PFSK-1 (cell line): ENCODE data around the gene PPP1R10.
"Not testable (repeated sequence)": the region's sequence is repeated elsewhere in the genome, so short reads cannot be mapped to it uniquely, and the experiment has no call there.

Experiments used
- FOXP2 ChIP-seq: optimal IDR thresholded peaks from 2 replicates; pipeline ENCODE3; 2011; ENCODE audit warnings: borderline replicate concordance, control low read depth, inconsistent platforms; ENCODE audit not compliant: insufficient read depth; ENCODE audit errors: extremely low read length, extremely low read depth
- POLR2AphosphoS5 ChIP-seq: IDR thresholded peaks from 2 replicates; pipeline ENCODE4 v1.6.1; 2012; ENCODE audit warnings: low read depth, mild to moderate bottlenecking, control low read depth, low read length, moderate library complexity
- SIN3A ChIP-seq: IDR thresholded peaks from 2 replicates; pipeline ENCODE4 v1.6.1; 2012; ENCODE audit warnings: mild to moderate bottlenecking, low read length, moderate library complexity, borderline replicate concordance; ENCODE audit not compliant: insufficient read depth
- TAF1 ChIP-seq: IDR thresholded peaks from 2 replicates; pipeline ENCODE4 v1.6.1; 2012; ENCODE audit warnings: low read length, control low read depth, borderline replicate concordance; ENCODE audit not compliant: insufficient read depth

DNA sequence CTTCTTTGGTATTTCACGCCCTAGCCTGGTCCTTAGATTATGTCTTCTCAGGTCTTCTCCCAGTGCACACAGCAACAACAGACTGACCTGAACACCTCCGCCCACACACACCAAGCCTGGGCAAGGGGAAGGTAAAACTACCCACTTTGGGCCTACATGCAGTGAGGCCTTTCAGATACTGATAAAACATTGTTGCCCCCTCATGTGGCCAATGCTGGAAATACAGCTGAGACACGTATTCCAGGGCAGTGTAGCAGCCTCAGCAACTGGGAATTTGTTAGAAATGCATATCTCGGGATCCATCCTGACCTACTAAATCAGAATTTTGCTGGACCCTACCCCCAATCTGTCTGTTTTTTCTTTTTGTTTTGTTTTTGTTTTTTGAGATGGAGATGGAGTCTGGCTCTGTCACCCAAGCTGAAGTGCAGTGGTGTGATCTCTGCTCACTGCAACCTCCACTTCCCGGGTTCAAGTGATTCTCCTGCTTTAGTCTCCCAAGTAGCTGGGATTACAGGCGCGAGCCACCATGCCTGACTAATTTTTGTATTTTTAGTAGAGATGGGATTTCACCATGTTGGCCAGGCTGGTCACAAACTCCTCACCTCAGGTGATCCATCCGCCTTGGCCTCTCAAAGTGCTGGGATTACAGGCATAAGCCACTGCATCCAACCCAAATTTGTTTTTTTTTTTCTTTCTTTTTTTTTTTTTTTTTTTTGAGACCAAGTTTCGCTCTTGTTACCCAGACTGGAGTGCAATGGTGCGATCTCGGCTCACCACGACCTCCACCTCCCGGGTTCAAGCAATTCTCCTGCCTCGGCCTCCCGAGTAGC lies 19.5 kb downstream of the PPP1R10 start:
- not testable (repeated sequence) for TF ChIP-seq SIN3A, FOXP2, TAF1
- peak; percentile 28; the same call in 1 of the 2 replicates for TF ChIP-seq POLR2AphosphoS5
